ENCODE results near the gene CTRB1. TPM values are rescaled to one million over a fixed set of nuclear protein-coding genes. Genes with fewer than 3 reads are reported as not detected.
A peak's percentile ranks its signal among the peaks of the same experiment; 100 is the strongest.

Gene CTRB1
- total RNA-seq, 1 experiment from 2014 or later: not detected

GRCh38 chr16:75227361-75228142, 8.8 kb downstream of the CTRB1 start:
- Histone ChIP-seq H3K4me1 (no peaks in the 10 kb centered on the region), H3K4me3 (no peak overlapping the region), H3K9me3 (replicated peaks) (no peaks in the 10 kb centered on the region), H3K27ac (no peak overlapping the region), H3K36me3 (peaks cover under 1% of the 10 kb centered on the region; the same call in 1 of the 2 replicates), H3K27me3 (no peaks in the 10 kb centered on the region)
- no peak for DNase-seq

GRCh38 chr16:75228143-75228976, 9.6 kb downstream of the CTRB1 start:
- no peak overlapping the region for H3K27ac ChIP-seq
- no peaks in the 10 kb centered on the region for H3K4me1 ChIP-seq
- H3K36me3 ChIP-seq: peaks cover 6% of the 10 kb centered on the region
- H3K9me3 ChIP-seq (replicated peaks): no peaks in the 10 kb centered on the region
- H3K4me3 ChIP-seq: no peak overlapping the region
- DNase-seq: no peak
- H3K27me3 ChIP-seq: no peaks in the 10 kb centered on the region

GRCh38 chr16:75229172-75230031, 10.6 kb downstream of the CTRB1 start:
- Histone ChIP-seq H3K27ac (no peak overlapping the region), H3K4me1 (no peaks in the 10 kb centered on the region), H3K4me3 (no peak overlapping the region), H3K9me3 (replicated peaks) (no peaks in the 10 kb centered on the region), H3K36me3 (peaks cover 6% of the 10 kb centered on the region), H3K27me3 (no peaks in the 10 kb centered on the region)
- DNase-seq: no peak

- Histone ChIP-seq H3K4me1 (no peaks in the 10 kb centered on the region), H3K27ac (no peak overlapping the region), H3K27me3 (no peaks in the 10 kb centered on the region), H3K36me3 (peaks cover 6% of the 10 kb centered on the region), H3K9me3 (replicated peaks) (no peaks in the 10 kb centered on the region), H3K4me3 (no peak overlapping the region)
- no peak for DNase-seq
Observed at GRCh38 chr16:75230471-75231110, 11.8 kb downstream of the CTRB1 start.

- Histone ChIP-seq H3K36me3 (peaks cover 6% of the 10 kb centered on the region), H3K27ac (no peak overlapping the region), H3K9me3 (replicated peaks) (no peaks in the 10 kb centered on the region), H3K4me3 (no peak overlapping the region), H3K4me1 (no peaks in the 10 kb centered on the region), H3K27me3 (no peaks in the 10 kb centered on the region)
- DNase-seq: no peak
Observed at GRCh38 chr16:75231570-75231969, 12.8 kb downstream of the CTRB1 start.

GRCh38 chr16:75233611-75233938, 14.8 kb downstream of the CTRB1 start:
- Histone ChIP-seq H3K4me3 (no peak overlapping the region), H3K27ac (no peak overlapping the region), H3K27me3 (no peaks in the 10 kb centered on the region), H3K9me3 (replicated peaks) (no peaks in the 10 kb centered on the region), H3K36me3 (peaks cover 6% of the 10 kb centered on the region), H3K4me1 (peaks cover 7% of the 10 kb centered on the region; the same call in 1 of the 2 replicates)
- no peak for DNase-seq

- H3K9me3 ChIP-seq (replicated peaks): no peaks in the 10 kb centered on the region
- peaks cover 6% of the 10 kb centered on the region for H3K36me3 ChIP-seq
- H3K27me3 ChIP-seq: no peaks in the 10 kb centered on the region
- no peak for DNase-seq
- no peak overlapping the region for H3K4me3 ChIP-seq
- H3K4me1 ChIP-seq: peaks cover 17% of the 10 kb centered on the region; the same call in 1 of the 2 replicates
- H3K27ac ChIP-seq: no peak overlapping the region
Observed at GRCh38 chr16:75234856-75235696, 16.3 kb downstream of the CTRB1 start.

- Histone ChIP-seq H3K4me3 (no peak overlapping the region), H3K4me1 (peaks cover 17% of the 10 kb centered on the region; the same call in 1 of the 2 replicates), H3K27ac (no peak overlapping the region), H3K36me3 (peaks cover 6% of the 10 kb centered on the region), H3K27me3 (no peaks in the 10 kb centered on the region), H3K9me3 (replicated peaks) (no peaks in the 10 kb centered on the region)
- DNase-seq: no peak
Observed at GRCh38 chr16:75235721-75236193, 17.0 kb downstream of the CTRB1 start.

GRCh38 chr16:75236232-75236631, 17.4 kb downstream of the CTRB1 start:
- Histone ChIP-seq H3K27me3 (no peaks in the 10 kb centered on the region), H3K4me3 (no peak overlapping the region), H3K4me1 (peaks cover 17% of the 10 kb centered on the region; the same call in 1 of the 2 replicates), H3K36me3 (peaks cover 6% of the 10 kb centered on the region), H3K9me3 (replicated peaks) (no peaks in the 10 kb centered on the region), H3K27ac (no peak overlapping the region)
- DNase-seq: no peak

- Histone ChIP-seq H3K4me3 (no peak overlapping the region), H3K4me1 (peaks cover 17% of the 10 kb centered on the region; the same call in 1 of the 2 replicates), H3K27ac (no peak overlapping the region), H3K9me3 (replicated peaks) (no peaks in the 10 kb centered on the region), H3K27me3 (no peaks in the 10 kb centered on the region), H3K36me3 (peaks cover 6% of the 10 kb centered on the region)
- DNase-seq: no peak
Observed at GRCh38 chr16:75236736-75237397, 18.1 kb downstream of the CTRB1 start.

GRCh38 chr16:75237398-75238131, 18.8 kb downstream of the CTRB1 start:
- H3K27me3 ChIP-seq: no peaks in the 10 kb centered on the region
- H3K9me3 ChIP-seq (replicated peaks): no peaks in the 10 kb centered on the region
- H3K4me3 ChIP-seq: no peak overlapping the region
- no peak for DNase-seq
- peak overlapping the region; percentile 36; the same call in 1 of the 2 replicates for H3K27ac ChIP-seq
- H3K4me1 ChIP-seq: peaks cover 17% of the 10 kb centered on the region; the same call in 1 of the 2 replicates
- peaks cover 5% of the 10 kb centered on the region for H3K36me3 ChIP-seq

- peak; percentile 54 to 61 for DNase-seq
- Histone ChIP-seq H3K4me3 (no peak overlapping the region), H3K27me3 (no peaks in the 10 kb centered on the region), H3K27ac (peak overlapping the region; percentile 36; the same call in 1 of the 2 replicates), H3K9me3 (replicated peaks) (no peaks in the 10 kb centered on the region), H3K36me3 (no peaks in the 10 kb centered on the region), H3K4me1 (peaks cover 17% of the 10 kb centered on the region; the same call in 1 of the 2 replicates)
Observed at GRCh38 chr16:75238132-75238852, 19.5 kb downstream of the CTRB1 start.
